NCI-H1417 (cell line): ENCODE results near the gene MYO7A.

Experiments used
- DNase-seq, 3 experiments: peaks; one replicate each; lab custom pipeline; 2025; lab: John Stamatoyannopoulos, UW

Gene MYO7A

GRCh38 chr11:77166021-77166420, 38.0 kb downstream of the MYO7A start:
- no peak for DNase-seq

GRCh38 chr11:77167111-77167626, 39.1 kb downstream of the MYO7A start:
- no peak for DNase-seq

- no peak for DNase-seq
Measured at GRCh38 chr11:77167791-77168190, 39.7 kb downstream of the MYO7A start.

- DNase-seq: no peak
Measured at GRCh38 chr11:77170107-77170506, 42.1 kb downstream of the MYO7A start.

GRCh38 chr11:77171254-77171653, 43.2 kb downstream of the MYO7A start:
- DNase-seq: no peak

GRCh38 chr11:77171885-77172665, 44.0 kb downstream of the MYO7A start:
- no peak for DNase-seq

GRCh38 chr11:77172666-77172982, 44.6 kb downstream of the MYO7A start:
- DNase-seq: no peak

GRCh38 chr11:77173494-77173893, 45.4 kb downstream of the MYO7A start:
- DNase-seq: no peak

GRCh38 chr11:77174559-77174958, 46.5 kb downstream of the MYO7A start:
- peak; percentile 34 to 93 (median 83) for DNase-seq

- DNase-seq: peak in 1 of 3 experiments; percentile 60
Measured at GRCh38 chr11:77175021-77175842, 47.2 kb downstream of the MYO7A start.

- peak in 2 of 3 experiments; percentile 20 to 60 for DNase-seq
Measured at GRCh38 chr11:77175869-77176539, 48.0 kb downstream of the MYO7A start.

GRCh38 chr11:77176996-77177395, 49.0 kb downstream of the MYO7A start:
- no peak for DNase-seq

GRCh38 chr11:77178150-77178549, 50.1 kb downstream of the MYO7A start:
- DNase-seq: no peak

- no peak for DNase-seq
Measured at GRCh38 chr11:77179048-77179447, 51.0 kb downstream of the MYO7A start.

GRCh38 chr11:77179681-77180080, 51.6 kb downstream of the MYO7A start:
- DNase-seq: no peak

GRCh38 chr11:77180346-77180745, 52.3 kb downstream of the MYO7A start:
- no peak for DNase-seq

GRCh38 chr11:77181226-77181625, 53.2 kb downstream of the MYO7A start:
- no peak for DNase-seq

- no peak for DNase-seq
Measured at GRCh38 chr11:77181799-77182541, 53.9 kb downstream of the MYO7A start.

- DNase-seq: no peak
Measured at GRCh38 chr11:77182542-77183430, 54.7 kb downstream of the MYO7A start.

GRCh38 chr11:77183431-77183984, 55.5 kb downstream of the MYO7A start:
- no peak for DNase-seq
